Body of pancreas (tissue), 4 donors: ENCODE data around the gene C4BPB. TPM values are rescaled to one million over a fixed set of nuclear protein-coding genes. Genes with fewer than 3 reads are reported as not detected.

Experiments
- ATAC-seq: fragments of 150-250 bp; one replicate; pipeline ENCODE4 v1.9.1; 2016
- DNase-seq, 4 donors: peaks; one replicate each; pipeline ENCODE4 v3.0.0-alpha.2; 2019
- H3K27ac ChIP-seq, 4 donors: fragments of 200-600 bp; sonication (generic); 1 replicate in 3 of 4; 2 replicates in 1 of 4; pipeline versions ENCODE4 v1.5.1 to v1.6.1; 2016 to 2019; ENCODE audit warnings: mild to moderate bottlenecking in 1 of 4, mixed read lengths in 1 of 4, moderate library complexity in 1 of 4
- H3K27me3 ChIP-seq, 2 donors: fragments of 200-600 bp; sonication (generic); one replicate each; pipeline ENCODE4 v1.6.0; 2016; ENCODE audit warnings: mild to moderate bottlenecking in 1 of 2
- H3K36me3 ChIP-seq, 2 donors: fragments of 200-600 bp; sonication (generic); replicated peaks in 1 of 2; 2 replicates each; pipeline ENCODE4 v1.5.1; 2016; ENCODE audit warnings: low read depth in 2 of 2; ENCODE audit not compliant: insufficient read depth in 1 of 2
- H3K4me1 ChIP-seq: fragments of 200-600 bp; sonication (generic); one replicate; pipeline ENCODE4 v1.6.0; 2016
- H3K4me3 ChIP-seq, 2 donors: fragments of 200-600 bp; sonication (generic); 1 replicate in 1 of 2; 2 replicates in 1 of 2; pipeline ENCODE4 v1.5.1; 2016 to 2019
- H3K9me3 ChIP-seq, 3 donors: fragments of 200-600 bp; sonication (generic); 1 replicate in 2 of 3; 2 replicates in 1 of 3; pipeline ENCODE4 v1.5.1; 2016
- CTCF ChIP-seq, 7 experiments: fragments of 450-650 bp in 4 of 7; fragments of 200-600 bp in 3 of 7; sonication (generic) in 3 of 7; IDR thresholded peaks; one replicate each; pipeline ENCODE4 v1.5.1; 2016 to 2019; ENCODE audit warnings: antibody characterized with exemption in 7 of 7
- POLR2A ChIP-seq, 3 donors: fragments of 450-650 bp; IDR thresholded peaks; one replicate each; pipeline ENCODE4 v1.6.1; 2016; ENCODE audit warnings: antibody characterized with exemption in 3 of 3, mild to moderate bottlenecking in 2 of 3
- WGBS, 2 donors: methylation state at CpG; one replicate each; pipeline ENCODE4 v1.1.5; 2017; 5-methylcytosine and 5-hydroxymethylcytosine counted together
- intact Hi-C: fragments of 100-400 bp; cut with DNase I; formaldehyde crosslinking; loops from one replicate; pipeline ENCODE4 v1.15.1; 2023
- total RNA-seq, 2 donors: library from RNA; depleted of rRNA; stranded (reverse); fragments of >200 nt; gene quantifications; one replicate each; pipeline ENCODE4 v1.1.0, GENCODE V29; 2016

C4BPB gene
- total RNA-seq, 2 donors from 2014 or later: 11.9 TPM; not detected in 1

- no peaks in the 10 kb centered on the region for H3K4me1 ChIP-seq
- no peaks in the 10 kb centered on the region for H3K27me3 ChIP-seq
- ATAC-seq (no peak), DNase-seq (no peak)
- H3K9me3 ChIP-seq: no peaks in the 10 kb centered on the region
- intact Hi-C loops: no loop called here
- H3K4me3 ChIP-seq: no peak overlapping the region
- TF ChIP-seq CTCF (IDR thresholded peaks at IDR 0.05) (no peak), POLR2A (IDR thresholded peaks at IDR 0.05) (no peak)
- no peak overlapping the region for H3K27ac ChIP-seq
- 42 to 56% methylated on average over 1 of the region's 1 CpG for WGBS, 2 donors
- H3K36me3 ChIP-seq: no peaks in the 10 kb centered on the region
Measured at GRCh38 chr1:207140536-207140935, 51.9 kb downstream of the C4BPB start.

- H3K36me3 ChIP-seq: no peaks in the 10 kb centered on the region
- ATAC-seq: no peak
- no peak for TF ChIP-seq POLR2A (IDR thresholded peaks at IDR 0.05)
- TF ChIP-seq CTCF (IDR thresholded peaks at IDR 0.05): no peak
- DNase-seq: no peak
- H3K4me1 ChIP-seq: no peaks in the 10 kb centered on the region
- intact Hi-C loops: no loop called here
- 55 to 69% methylated on average over 4 to 5 of the region's 5 CpGs for WGBS, 2 donors
- no peaks in the 10 kb centered on the region for H3K9me3 ChIP-seq
- H3K27me3 ChIP-seq: no peaks in the 10 kb centered on the region
- no peak overlapping the region for H3K27ac ChIP-seq
- H3K4me3 ChIP-seq: no peak overlapping the region
Measured at GRCh38 chr1:207145401-207146058, 56.9 kb downstream of the C4BPB start.

Other genes starting within 250 kb of the C4BPB start
- gene IL20, start 223.2 kb upstream of the C4BPB start, total RNA-seq: not detected
- not detected for gene IL24, start 191.4 kb upstream of the C4BPB start, total RNA-seq
- gene FCMR, start 166.9 kb upstream of the C4BPB start, total RNA-seq: 1 to 10 TPM in 1 of 2 donors, not detected in 1; 2.3 TPM
- 10 to 100 TPM; 14.8 to 45.1 TPM for gene PIGR, start 142.4 kb upstream of the C4BPB start, total RNA-seq
- gene FCAMR, start 118.4 kb upstream of the C4BPB start, total RNA-seq: not detected
- gene C1orf116, start 56.1 kb upstream of the C4BPB start, total RNA-seq: 10 to 100 TPM; 11.2 to 23.3 TPM
- gene YOD1, start 37.7 kb upstream of the C4BPB start, total RNA-seq: 1 to 10 TPM; 5.4 to 5.9 TPM
- 1 to 10 TPM; 4.9 to 9.3 TPM for gene PFKFB2, start 35.6 kb upstream of the C4BPB start, total RNA-seq
- 10 to 100 TPM in 1 of 2 donors, 1 to 10 TPM in 1; 8.9 to 23.1 TPM for gene C4BPA, start 15.4 kb downstream of the C4BPB start, total RNA-seq
- 10 to 100 TPM; 27.0 to 29.8 TPM for gene CD55, start 232.8 kb downstream of the C4BPB start, total RNA-seq